Lower leg skin (tissue), 3 donors: ENCODE data around the gene LDB2.

Experiments used
- CTCF ChIP-seq, 3 donors: fragments of 450-650 bp; IDR thresholded peaks; one replicate each; pipeline ENCODE4 v1.5.1; 2016; ENCODE audit warnings: antibody characterized with exemption in 3 of 3, mild to moderate bottlenecking in 3 of 3, moderate library complexity in 2 of 3
- POLR2A ChIP-seq, 2 donors: fragments of 450-650 bp; IDR thresholded peaks; one replicate each; pipeline ENCODE4 v1.6.1; 2016 to 2017; ENCODE audit warnings: antibody characterized with exemption in 2 of 2, mild to moderate bottlenecking in 1 of 2, moderate library complexity in 1 of 2

GRCh38 chr4:16715482-16715881 is 183.0 kb downstream of the LDB2 start:
- TF ChIP-seq CTCF (IDR thresholded peaks at IDR 0.05) (no peak), POLR2A (IDR thresholded peaks at IDR 0.05) (no peak)
